ENCODE measurements around the gene CWF19L2. TPM values are rescaled to one million over a fixed set of nuclear protein-coding genes. Genes with fewer than 3 reads are reported as not detected.
"Not testable (repeated sequence)": the region's sequence is repeated elsewhere in the genome, so short reads cannot be mapped to it uniquely, and the experiment has no call there.

Gene CWF19L2
- total RNA-seq, 1 experiment from 2014 or later, result 7.0 TPM

DNA sequence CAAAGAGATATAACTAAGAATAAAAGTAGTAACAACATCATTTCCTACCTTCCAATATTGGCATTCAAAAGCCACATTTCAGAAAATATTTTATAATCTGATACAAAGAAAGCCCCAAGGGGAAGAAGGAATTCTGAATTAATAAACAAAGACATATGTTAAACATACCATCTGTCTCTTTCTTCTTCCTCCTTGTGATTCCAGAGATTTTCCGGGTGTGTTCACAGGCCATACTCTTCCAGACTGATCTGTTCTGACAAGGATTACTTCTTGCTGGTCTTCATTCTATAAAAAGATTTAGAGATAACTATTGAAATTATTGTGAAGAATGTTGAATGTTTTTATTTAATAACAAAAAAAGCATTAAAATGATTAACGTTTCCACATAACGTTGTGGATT is 65.0 kb downstream of the CWF19L2 start:
- CTCF ChIA-PET, result no interaction called here
- ATAC-seq, result no peak
- H3K4me3 ChIP-seq (replicated peaks in 1 of 2; ENCODE audit: low read depth in 1 of 2, low read length in 2 of 2), result no peak overlapping the region
- H3K4me2 ChIP-seq (ENCODE audit: low read length), result no peak overlapping the region
- POLR2A ChIA-PET, result no interaction called here
- no peak overlapping the region for H2AFZ ChIP-seq (ENCODE audit: low read depth, low read length, poor library complexity, severe bottlenecking)
- no peak for DNase-seq (ENCODE audit: low read depth, low spot score)
- no peak overlapping the region for H3K9ac ChIP-seq (ENCODE audit: low read length)
- H3K79me2 ChIP-seq (ENCODE audit: insufficient read depth, low read length), result no peaks in the 10 kb centered on the region
- RAD21 ChIA-PET (ENCODE audit: low non-redundant PET in 1 of 2, low total read pairs in 2 of 2, uncharacterized antibody in 2 of 2, unreplicated experiment in 2 of 2), result no interaction called here
- TF ChIP-seq YY1 (IDR thresholded peaks at IDR 0.05; ENCODE audit: extremely low read depth, insufficient replicate concordance, low read depth, low read length), result no peak
- no peaks in the 10 kb centered on the region for H3K27me3 ChIP-seq (ENCODE audit: insufficient read depth, low read length)
- no peaks in the 10 kb centered on the region for H4K20me1 ChIP-seq (ENCODE audit: insufficient read depth)
- no peaks in the 10 kb centered on the region for H3K9me2 ChIP-seq (ENCODE audit: insufficient read depth)
- intact Hi-C loops (cut with micrococcal nuclease), result no loop called here
- H3K27ac ChIP-seq (ENCODE audit: low read depth, low read length), result no peak overlapping the region
- H3K9me3 ChIP-seq (ENCODE audit: control insufficient read depth in 1 of 2, insufficient read depth in 1 of 2, low read depth in 1 of 2, low read length in 2 of 2), result no peaks in the 10 kb centered on the region
- BruUV-seq (replicated peaks), result no TSS peak
- H3K4me1 ChIP-seq (ENCODE audit: control insufficient read depth in 1 of 2, insufficient read depth in 2 of 2, low read length in 2 of 2), result peaks cover 8 to 9% of the 10 kb centered on the region in 2 experiments
- H3K36me3 ChIP-seq (ENCODE audit: control insufficient read depth in 1 of 2, insufficient read depth in 2 of 2, low read length in 2 of 2), result peaks cover 0 to 4% of the 10 kb centered on the region in 2 experiments; a peak in 1 of 4 replicates

- H4K20me1 ChIP-seq (ENCODE audit: insufficient read depth); H3K36me3 ChIP-seq (ENCODE audit: control insufficient read depth in 1 of 2, insufficient read depth in 2 of 2, low read length in 2 of 2); DNase-seq (ENCODE audit: low read depth, low spot score); H3K9ac ChIP-seq (ENCODE audit: low read length); H3K27me3 ChIP-seq (ENCODE audit: insufficient read depth, low read length); POLR2A ChIA-PET; H3K27ac ChIP-seq (ENCODE audit: low read depth, low read length); BruUV-seq (replicated peaks); H3K4me3 ChIP-seq (replicated peaks in 1 of 2; ENCODE audit: low read depth in 1 of 2, low read length in 2 of 2); H3K4me2 ChIP-seq (ENCODE audit: low read length); H2AFZ ChIP-seq (ENCODE audit: low read depth, low read length, poor library complexity, severe bottlenecking); H3K4me1 ChIP-seq (ENCODE audit: control insufficient read depth in 1 of 2, insufficient read depth in 2 of 2, low read length in 2 of 2); H3K9me3 ChIP-seq (ENCODE audit: control insufficient read depth in 1 of 2, insufficient read depth in 1 of 2, low read depth in 1 of 2, low read length in 2 of 2); CTCF ChIA-PET; ATAC-seq; intact Hi-C loops (cut with micrococcal nuclease); H3K79me2 ChIP-seq (ENCODE audit: insufficient read depth, low read length); RAD21 ChIA-PET (ENCODE audit: low non-redundant PET in 1 of 2, low total read pairs in 2 of 2, uncharacterized antibody in 2 of 2, unreplicated experiment in 2 of 2); H3K9me2 ChIP-seq (ENCODE audit: insufficient read depth): not testable (repeated sequence)
Measured at GRCh38 chr11:107390701-107391100, 66.9 kb downstream of the CWF19L2 start.

DNA sequence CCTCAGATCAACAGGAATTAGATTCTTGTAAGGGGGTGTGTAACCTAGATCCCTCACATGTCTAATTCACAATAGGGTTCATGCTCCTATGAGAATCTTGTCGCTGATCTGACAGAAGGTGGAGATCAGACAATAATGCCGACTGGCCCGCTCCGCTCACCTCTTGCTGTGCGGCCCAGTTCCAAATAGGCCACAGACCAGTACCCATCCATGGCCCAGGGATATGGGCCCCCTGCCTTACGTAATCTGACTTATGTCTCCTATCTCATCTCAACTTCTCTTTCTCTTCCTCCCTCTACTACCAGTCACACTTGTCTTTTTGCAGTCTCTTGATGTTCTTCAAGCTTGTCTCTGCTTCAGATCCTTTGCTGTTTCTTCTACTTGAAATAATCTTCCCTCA is 70.0 kb downstream of the CWF19L2 start:
- ChIA-PET CTCF (no interaction called here), POLR2A (no interaction called here), RAD21 (ENCODE audit: low non-redundant PET in 1 of 2, low total read pairs in 2 of 2, uncharacterized antibody in 2 of 2, unreplicated experiment in 2 of 2) (no interaction called here)
- Histone ChIP-seq H3K9me2 (ENCODE audit: insufficient read depth) (no peaks in the 10 kb centered on the region; the same call in 1 of the 2 replicates), H2AFZ (ENCODE audit: low read depth, low read length, poor library complexity, severe bottlenecking) (no peak overlapping the region), H3K9ac (ENCODE audit: low read length) (no peak overlapping the region), H3K27me3 (ENCODE audit: insufficient read depth, low read length) (no peaks in the 10 kb centered on the region), H3K4me3 (replicated peaks in 1 of 2; ENCODE audit: low read depth in 1 of 2, low read length in 2 of 2) (no peak overlapping the region), H3K4me2 (ENCODE audit: low read length) (no peak overlapping the region), H3K9me3 (ENCODE audit: control insufficient read depth in 1 of 2, insufficient read depth in 1 of 2, low read depth in 1 of 2, low read length in 2 of 2) (no peaks in the 10 kb centered on the region), H4K20me1 (ENCODE audit: insufficient read depth) (no peaks in the 10 kb centered on the region), H3K27ac (ENCODE audit: low read depth, low read length) (no peak overlapping the region), H3K4me1 (ENCODE audit: control insufficient read depth in 1 of 2, insufficient read depth in 2 of 2, low read length in 2 of 2) (peaks cover 0 to 5% of the 10 kb centered on the region in 2 experiments; a peak in 1 of 4 replicates), H3K79me2 (ENCODE audit: insufficient read depth, low read length) (no peaks in the 10 kb centered on the region), H3K36me3 (ENCODE audit: control insufficient read depth in 1 of 2, insufficient read depth in 2 of 2, low read length in 2 of 2) (peaks cover 0 to 4% of the 10 kb centered on the region in 2 experiments; a peak in 1 of 4 replicates)
- ATAC-seq (no peak), DNase-seq (ENCODE audit: low read depth, low spot score) (no peak)
- BruUV-seq (replicated peaks), result no TSS peak
- intact Hi-C loops (cut with micrococcal nuclease), result no loop called here
- TF ChIP-seq, protein P1, sequence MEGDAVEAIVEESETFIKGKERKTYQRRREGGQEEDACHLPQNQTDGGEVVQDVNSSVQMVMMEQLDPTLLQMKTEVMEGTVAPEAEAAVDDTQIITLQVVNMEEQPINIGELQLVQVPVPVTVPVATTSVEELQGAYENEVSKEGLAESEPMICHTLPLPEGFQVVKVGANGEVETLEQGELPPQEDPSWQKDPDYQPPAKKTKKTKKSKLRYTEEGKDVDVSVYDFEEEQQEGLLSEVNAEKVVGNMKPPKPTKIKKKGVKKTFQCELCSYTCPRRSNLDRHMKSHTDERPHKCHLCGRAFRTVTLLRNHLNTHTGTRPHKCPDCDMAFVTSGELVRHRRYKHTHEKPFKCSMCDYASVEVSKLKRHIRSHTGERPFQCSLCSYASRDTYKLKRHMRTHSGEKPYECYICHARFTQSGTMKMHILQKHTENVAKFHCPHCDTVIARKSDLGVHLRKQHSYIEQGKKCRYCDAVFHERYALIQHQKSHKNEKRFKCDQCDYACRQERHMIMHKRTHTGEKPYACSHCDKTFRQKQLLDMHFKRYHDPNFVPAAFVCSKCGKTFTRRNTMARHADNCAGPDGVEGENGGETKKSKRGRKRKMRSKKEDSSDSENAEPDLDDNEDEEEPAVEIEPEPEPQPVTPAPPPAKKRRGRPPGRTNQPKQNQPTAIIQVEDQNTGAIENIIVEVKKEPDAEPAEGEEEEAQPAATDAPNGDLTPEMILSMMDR (IDR thresholded peaks at IDR 0.05 in 2 of 3, conservative IDR thresholded peaks at IDR 0.05 in 1 of 3; ENCODE audit: borderline replicate concordance in 1 of 3, insufficient read depth in 1 of 3, low read depth in 2 of 3, low read length in 2 of 3), result no peak
- TF ChIP-seq POLR2A (IDR thresholded peaks at IDR 0.05; ENCODE audit: borderline replicate concordance, extremely low read depth, insufficient read depth, insufficient read length) (no peak), EGR1 (IDR thresholded peaks at IDR 0.05; ENCODE audit: low read depth) (no peak), SRF (IDR thresholded peaks at IDR 0.05; ENCODE audit: low read depth) (no peak), ZBTB33 (IDR thresholded peaks at IDR 0.05; ENCODE audit: extremely low read depth, insufficient replicate concordance, low read length) (no peak), CBX3 (IDR thresholded peaks at IDR 0.05; ENCODE audit: low read depth) (no peak), ELF1 (IDR thresholded peaks at IDR 0.05; ENCODE audit: borderline replicate concordance, low read depth) (no peak), ZFX (IDR thresholded peaks at IDR 0.05) (no peak), CEBPB (IDR thresholded peaks at IDR 0.05; ENCODE audit: low read depth) (no peak), RAD21 (IDR thresholded peaks at IDR 0.05; ENCODE audit: low read depth) (no peak)

All from HCT116 (cell line).